Measurements from ENCODE around the gene SCN3B.

SCN3B gene

GRCh38 chr11:123653827-123654565 is 428 bp downstream of the SCN3B start:
- DNase-seq (ENCODE audit: low read depth), result no peak

DNA sequence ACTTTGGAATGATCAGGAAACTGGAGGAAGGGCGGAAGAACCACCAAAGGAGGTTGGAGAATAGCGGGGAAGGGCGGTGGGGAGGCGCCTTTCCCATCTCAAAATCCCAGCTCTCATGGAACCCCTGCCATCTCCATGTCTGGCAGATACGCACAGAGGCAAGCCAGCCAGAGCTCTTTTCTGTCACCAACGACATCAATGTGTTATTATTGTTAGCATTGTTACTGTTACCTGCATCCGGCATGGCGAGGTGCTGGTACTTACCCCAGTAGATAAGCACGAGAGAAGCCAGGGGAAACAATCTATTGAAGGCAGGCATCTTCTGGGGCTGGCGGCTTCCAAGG is 969 bp downstream of the SCN3B start:
- no peak for DNase-seq (ENCODE audit: low read depth)

GRCh38 chr11:123652599-123652998 is 1.8 kb downstream of the SCN3B start:
- DNase-seq (ENCODE audit: low read depth), result no peak

GRCh38 chr11:123650901-123651300 is 3.5 kb downstream of the SCN3B start:
- no peak for DNase-seq (ENCODE audit: low read depth)

GRCh38 chr11:123645286-123645975 is 9.0 kb downstream of the SCN3B start:
- DNase-seq (ENCODE audit: low read depth), result no peak

DNA sequence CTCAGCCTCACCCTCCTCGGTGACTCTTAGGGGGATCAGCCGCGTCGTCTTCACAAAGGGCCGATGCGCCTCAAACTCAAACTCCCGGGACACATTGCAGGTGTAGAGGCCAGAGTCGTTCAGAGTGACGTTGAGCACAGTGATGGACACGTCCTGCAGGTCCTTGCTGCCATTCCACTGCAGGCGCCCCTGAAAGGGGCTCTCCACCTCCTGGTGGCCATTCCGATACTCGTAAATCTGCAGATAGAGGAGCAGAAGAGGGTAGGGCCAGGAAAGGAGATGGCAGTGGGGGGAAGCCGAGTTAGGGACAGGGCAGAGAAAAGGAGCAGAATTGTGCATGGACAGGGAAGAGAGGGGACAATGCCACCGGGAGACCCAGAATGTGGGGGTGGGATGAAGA is 12.0 kb downstream of the SCN3B start:
- DNase-seq (ENCODE audit: low read depth), result no peak

DNA sequence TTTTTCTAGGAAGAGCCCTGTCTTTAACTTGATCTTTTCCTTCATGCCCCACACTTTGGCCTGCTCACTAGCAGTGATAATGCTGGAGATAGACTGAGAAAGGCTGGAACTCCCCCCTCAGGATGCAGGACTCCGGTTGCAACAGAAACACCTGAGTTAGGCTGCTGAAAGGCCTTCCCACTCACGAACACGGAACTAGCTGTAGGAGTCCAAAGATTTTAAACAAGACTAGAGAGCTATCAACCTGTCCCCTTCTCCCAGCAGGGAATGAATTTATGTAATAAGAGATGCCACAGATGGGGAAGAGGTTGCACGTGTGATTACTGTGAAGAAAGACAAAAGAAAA is 13.0 kb downstream of the SCN3B start:
- no peak for DNase-seq (ENCODE audit: low read depth)

DNA sequence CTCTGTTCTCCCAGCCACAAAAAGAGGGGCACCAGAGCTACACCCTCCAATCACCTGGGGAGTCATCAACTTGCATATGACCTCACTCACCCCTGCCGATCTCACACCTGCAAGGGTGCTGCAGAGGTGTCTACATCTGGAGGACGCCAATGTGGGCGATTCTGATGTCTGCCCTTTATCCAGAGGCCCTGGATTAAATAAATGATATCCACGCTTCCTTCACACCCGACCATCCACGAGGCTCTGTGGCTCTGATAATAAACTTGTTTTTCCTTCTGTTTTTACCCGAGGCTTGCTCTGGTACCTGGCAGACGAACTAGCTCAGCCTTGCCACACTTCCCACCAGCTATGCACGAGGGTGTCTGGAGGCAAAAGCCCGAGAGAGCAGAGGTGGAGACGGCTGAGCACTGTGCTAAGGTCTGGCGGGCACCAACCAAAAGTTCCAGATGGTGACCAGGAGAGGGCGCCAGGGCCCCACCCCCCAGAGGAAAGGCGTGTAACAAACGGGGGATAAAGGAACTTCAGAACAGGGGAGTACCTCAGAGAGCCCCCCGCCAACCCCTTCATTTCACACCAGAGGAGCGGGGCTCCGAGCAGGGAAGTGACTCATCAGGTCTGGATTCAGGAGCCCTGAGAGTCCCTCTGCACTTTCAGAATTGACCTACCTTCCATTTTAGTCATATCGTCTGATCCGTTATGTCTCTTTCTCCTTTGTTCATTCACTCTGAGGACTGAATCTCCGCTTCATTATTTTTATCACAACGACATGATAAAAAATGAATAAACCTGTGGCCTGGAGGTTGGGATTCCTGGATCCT is 13.5 kb downstream of the SCN3B start:
- no peak for DNase-seq (ENCODE audit: low read depth)

- no peak for DNase-seq (ENCODE audit: low read depth)
Measured at GRCh38 chr11:123640029-123640428, 14.4 kb downstream of the SCN3B start.

- no peak for DNase-seq (ENCODE audit: low read depth)
Measured at GRCh38 chr11:123630126-123630608, 24.3 kb downstream of the SCN3B start.

DNA sequence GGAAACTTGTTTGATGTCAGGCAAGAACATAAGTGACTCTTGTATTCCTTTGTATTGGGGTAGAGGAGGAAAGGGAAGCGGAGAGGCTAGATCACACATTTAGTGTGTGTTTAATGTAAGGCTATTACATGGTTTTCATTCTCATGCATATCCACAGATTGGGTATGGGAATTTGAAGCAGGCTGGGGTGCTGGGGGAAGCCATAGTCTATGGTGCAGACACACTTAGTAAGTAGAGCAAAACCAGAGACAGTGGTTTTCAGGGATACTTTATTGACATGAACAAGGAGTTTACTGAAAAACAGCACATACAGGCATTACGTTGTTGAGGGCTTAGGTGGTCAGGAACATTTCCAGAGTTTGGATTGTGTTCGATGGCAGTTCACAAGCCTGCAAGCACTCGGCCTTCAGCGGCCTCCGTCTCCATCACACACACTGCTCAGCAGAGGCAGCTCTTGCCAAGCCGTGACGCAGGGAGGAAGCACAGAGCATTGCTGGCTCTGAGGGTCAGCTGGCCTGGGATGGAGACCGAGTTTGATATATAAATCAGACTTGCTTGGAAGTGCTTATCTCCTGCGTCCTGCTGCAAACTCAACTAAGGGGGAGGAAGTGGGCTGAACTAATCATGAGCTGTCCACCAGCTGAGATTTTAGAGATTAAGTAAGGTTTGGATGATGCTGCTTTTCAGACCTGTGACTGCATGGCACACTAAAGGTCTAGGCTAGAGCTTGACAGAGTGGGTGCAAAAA is 25.3 kb downstream of the SCN3B start:
- DNase-seq (ENCODE audit: low read depth), result no peak

DNA sequence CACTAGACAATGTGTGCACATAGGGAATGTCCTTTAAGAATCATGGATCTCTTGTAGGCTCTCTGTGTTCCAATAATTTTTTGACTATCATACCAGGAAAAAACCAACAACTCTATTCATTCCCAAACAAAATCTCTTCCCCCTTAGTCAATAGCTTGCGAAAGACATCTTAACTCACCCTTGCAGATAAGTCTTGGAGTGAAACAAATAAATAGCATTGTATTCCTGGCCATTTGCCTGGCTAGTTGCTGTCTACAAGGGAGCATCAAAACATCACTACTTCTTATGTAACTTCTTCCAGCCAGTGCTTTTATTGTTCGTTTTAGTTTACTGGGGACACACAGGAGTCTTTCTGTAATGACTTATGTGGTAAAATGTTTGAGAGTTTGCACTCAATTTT is 29.4 kb downstream of the SCN3B start:
- DNase-seq (ENCODE audit: low read depth), result no peak

DNA sequence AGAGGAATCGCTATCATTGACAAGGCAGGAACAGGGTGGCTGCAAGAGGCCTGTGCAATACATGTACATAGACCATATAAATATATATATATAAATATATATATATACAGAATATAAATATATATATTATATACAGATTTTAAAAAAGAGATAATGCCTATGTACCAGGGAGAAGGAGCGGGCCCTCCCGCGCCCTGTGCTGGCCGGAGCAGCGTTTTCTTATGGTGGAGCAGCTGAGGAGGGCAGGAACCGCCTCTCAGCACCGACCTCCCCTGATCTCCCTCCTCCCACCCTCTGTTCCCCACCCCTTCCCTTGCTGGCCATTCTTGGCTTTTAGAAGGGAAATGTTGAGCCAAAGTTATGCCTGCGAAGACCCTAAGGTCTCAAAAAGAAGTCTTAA is 31.8 kb downstream of the SCN3B start:
- DNase-seq (ENCODE audit: low read depth), result no peak

GRCh38 chr11:123616505-123617198 is 37.8 kb downstream of the SCN3B start:
- DNase-seq (ENCODE audit: low read depth), result no peak

DNA sequence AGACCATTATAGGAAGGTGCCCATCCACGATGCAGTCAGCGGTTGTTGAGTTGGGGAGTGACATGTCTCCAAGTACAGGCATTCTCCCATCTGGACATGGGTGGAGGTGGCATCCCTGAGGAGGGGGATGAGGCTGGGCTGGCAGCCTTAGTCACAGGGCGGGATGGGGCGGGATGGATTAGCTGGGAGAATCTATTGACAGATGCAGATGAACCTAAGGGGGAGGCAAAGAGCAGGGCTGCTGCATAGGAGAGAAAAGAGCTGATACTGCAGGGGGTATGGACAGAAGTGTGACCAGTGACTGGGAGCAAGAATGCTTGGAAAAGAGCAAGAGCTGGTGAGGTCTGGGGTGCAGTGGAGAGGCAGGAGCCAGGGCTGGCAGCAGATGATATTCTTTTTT is 42.7 kb downstream of the SCN3B start:
- no peak for DNase-seq (ENCODE audit: low read depth)

DNA sequence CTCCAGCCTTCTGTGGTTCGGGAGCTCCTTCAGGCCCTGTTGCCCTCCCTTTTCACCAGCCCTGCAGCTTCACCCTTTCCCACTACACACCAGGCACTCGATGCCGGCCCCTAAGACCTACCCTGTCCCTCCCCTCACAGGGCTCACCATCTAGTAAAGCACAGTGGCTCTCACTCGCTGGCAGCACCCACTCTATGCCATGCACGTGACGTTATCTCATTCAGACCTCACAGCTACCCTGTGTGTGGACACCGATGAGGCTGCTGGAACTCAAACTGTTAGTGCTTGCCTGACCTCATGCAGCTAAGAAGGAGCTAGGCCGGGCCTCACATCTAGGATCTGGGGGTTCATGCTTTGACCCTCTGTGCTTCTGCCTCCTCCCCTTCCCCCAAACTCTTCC is 45.5 kb downstream of the SCN3B start:
- DNase-seq (ENCODE audit: low read depth), result no peak

DNA sequence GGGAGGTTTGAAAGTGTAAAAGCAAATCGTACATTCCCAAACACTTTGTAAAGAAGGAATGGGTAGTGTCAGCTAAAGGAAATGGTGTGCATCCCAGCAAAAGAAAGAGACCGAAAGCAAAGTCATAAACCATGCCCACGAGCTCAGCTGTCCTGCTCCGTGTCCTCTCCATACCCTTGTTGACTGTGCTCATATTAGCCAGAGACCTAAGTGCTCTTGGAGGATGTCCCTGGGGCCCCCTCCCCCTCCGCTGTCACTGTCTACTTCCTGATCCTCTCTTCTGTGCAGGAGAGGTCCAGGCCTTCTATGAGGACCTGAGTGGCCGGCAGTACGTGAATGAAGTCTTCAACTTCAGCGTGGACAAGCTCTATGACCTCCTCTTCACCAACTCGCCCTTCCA is 46.1 kb downstream of the SCN3B start:
- DNase-seq (ENCODE audit: low read depth), result no peak

DNA sequence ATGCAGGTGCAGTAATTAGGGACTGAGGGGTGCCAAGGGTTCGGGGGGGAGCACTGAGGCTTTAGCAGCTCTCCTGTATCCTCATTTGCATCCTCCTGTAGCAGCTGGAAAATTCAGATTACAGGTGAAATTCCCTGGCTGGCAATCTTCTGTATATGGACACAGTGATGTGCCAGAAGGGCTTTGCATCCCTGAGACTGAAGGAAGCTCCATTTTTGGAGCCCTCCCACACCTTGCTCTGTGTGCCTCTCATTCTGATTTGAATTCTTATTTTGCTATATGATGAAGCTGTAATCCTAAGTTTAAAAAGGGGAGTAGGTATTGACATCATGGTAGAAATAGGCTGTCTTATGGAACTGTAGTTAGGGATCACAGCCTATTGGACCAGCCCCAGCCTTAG is 46.6 kb downstream of the SCN3B start:
- DNase-seq (ENCODE audit: low read depth), result no peak

- DNase-seq (ENCODE audit: low read depth), result no peak
Measured at GRCh38 chr11:123603666-123604065, 50.8 kb downstream of the SCN3B start.

- DNase-seq (ENCODE audit: low read depth), result no peak
Measured at GRCh38 chr11:123601743-123602142, 52.7 kb downstream of the SCN3B start.

DNA sequence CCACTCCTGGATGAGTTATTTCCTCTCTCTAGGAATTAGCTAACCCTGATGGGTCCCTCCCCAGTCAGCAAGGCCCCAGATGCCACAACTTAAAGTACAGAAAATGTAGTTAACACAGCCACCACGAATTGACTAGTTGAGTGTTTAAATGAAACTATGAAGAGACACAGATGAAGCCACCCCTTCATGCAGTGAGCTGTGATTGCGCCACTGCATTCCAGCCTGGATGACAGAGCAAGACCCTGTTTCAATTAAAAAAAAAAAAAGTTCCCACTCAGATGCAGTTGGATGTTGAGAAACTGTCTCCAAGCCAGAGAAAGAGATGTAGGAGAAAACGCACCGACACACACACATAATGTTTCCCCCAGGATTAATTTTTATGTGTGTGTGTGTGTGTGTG is 53.3 kb downstream of the SCN3B start:
- DNase-seq (ENCODE audit: low read depth), result no peak

GRCh38 chr11:123597859-123598258 is 56.6 kb downstream of the SCN3B start:
- DNase-seq (ENCODE audit: low read depth), result no peak
